Endometrial microvascular endothelial cells (primary cell): ENCODE data around the gene KIF24. TPM values are rescaled to one million over a fixed set of nuclear protein-coding genes. Genes with fewer than 3 reads are reported as not detected.
"Not testable (repeated sequence)": the region's sequence is repeated elsewhere in the genome, so short reads cannot be mapped to it uniquely, and the experiment has no call there.

Experiments
- in situ Hi-C: cut with HindIII; loops from 2 replicates; pipeline ENCODE4 v1.10.0; 2017; ENCODE audit warnings: low sequenced_read_pairs, low pct_unique_long_range_greater_than_20kb; ENCODE audit errors: inconsistent ontology term
- total RNA-seq: library from RNA; depleted of rRNA; stranded (reverse); fragments of >200 nt; gene quantifications from one replicate; pipeline ENCODE4 v1.2.3, GENCODE V29; 2015; ENCODE audit errors: inconsistent ontology term

The KIF24 gene
- total RNA-seq, 1 donor from 2014 or later = 3.7 TPM

DNA sequence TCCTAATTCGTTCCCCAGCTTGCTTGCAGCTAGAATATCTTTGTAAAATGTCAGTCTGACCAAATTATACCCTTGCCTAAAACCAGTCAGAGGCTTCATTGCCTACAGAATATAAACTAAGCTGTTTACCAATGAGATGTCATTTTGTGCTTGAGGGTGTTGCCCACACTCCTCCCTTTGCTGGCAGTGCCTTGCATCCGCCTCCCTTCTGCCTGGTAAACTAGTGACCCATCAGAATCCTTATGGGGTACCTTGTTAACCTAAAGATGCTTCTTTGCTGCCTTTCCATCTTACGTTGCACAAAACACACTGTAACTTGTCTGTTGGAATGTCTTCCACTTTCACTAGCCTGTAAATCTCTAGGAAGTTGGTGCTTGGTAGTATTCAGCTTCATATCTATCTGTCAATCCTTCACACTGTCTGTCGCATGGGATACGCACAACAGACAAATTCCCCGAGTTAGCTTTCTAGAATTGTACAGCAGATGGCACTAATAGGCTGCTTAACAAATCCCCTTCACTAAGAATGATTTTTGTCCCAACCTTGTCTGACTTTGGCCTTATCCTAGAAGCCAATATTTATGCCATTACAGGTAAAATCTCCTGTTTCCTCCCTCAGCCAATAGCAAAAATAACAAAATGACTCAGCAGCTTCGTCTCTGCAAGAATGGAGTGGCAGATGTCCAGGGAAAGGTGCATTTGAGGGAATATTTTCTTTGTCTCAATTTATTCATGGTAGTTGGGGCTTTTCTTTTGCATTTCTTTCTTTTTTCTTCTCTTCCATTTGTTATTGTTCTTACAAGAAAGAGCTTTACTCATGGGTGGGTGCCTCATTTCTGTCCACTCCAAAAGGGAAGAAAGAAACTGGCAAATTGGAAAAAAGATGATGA, 3.3 kb upstream of the KIF24 start:
- in situ Hi-C loops = no loop called here

DNA sequence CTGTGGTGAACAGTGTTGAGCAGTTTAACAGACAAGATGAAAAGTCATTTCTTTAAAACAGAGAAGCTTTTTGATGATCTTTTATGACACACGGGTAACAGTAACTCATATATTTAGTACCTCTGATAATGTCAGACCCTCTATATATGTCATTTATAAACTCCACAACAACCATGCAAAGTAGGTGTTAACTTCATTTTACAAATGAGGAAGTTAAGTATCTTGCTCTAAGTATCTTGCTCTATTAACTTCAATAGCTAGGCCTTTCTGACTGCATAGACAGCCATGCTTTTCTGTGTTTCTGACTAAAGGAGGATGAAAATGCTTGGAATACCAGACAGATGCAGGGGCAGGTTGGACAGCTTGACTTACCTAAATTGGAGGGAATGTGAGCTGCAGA, 2.1 kb upstream of the KIF24 start:
- in situ Hi-C loops = no loop called here

DNA sequence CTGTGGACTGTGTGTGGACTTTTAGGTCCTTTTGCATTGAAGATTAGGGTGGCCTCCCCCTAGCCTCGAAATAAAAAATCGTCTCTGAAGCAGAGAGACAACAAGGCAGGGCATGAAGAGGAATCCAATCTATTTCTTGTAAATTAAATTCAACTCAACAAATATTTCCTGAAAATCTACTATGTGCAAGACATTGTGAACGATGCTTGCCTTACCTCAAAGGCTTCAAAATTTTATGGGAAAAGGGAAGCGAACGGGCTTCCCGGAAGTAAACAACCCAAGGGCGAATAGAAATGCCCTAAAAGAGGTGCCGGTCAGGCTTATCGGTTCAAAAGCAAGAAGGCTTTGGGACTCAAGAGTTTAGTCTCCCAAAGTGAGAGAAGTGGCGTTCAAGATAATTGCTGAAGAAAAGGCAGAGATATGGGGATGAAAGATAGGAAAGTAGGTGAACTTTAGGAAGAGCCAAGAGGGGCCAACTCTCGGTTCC, 525 bp downstream of the KIF24 start:
- in situ Hi-C loops = no loop called here

DNA sequence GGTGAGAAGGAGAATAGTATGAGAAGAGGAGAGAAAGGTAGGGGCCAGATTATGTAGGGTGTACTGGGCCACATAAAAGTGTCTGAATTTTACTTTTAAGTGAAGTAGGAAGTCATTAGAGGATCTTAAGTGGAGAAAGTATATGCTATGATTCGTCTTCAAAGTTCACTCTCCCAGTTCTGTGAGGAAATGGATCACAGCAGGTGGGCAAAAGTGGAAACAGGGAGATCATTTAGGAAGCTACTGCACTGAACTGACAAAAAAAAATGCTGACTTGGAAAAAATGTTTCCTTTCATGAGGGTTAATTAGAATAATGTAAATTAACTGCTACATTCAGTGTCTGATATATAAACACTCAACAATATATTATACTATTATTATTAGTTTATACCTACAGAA, 2.4 kb downstream of the KIF24 start:
- in situ Hi-C loops = no loop called here

DNA sequence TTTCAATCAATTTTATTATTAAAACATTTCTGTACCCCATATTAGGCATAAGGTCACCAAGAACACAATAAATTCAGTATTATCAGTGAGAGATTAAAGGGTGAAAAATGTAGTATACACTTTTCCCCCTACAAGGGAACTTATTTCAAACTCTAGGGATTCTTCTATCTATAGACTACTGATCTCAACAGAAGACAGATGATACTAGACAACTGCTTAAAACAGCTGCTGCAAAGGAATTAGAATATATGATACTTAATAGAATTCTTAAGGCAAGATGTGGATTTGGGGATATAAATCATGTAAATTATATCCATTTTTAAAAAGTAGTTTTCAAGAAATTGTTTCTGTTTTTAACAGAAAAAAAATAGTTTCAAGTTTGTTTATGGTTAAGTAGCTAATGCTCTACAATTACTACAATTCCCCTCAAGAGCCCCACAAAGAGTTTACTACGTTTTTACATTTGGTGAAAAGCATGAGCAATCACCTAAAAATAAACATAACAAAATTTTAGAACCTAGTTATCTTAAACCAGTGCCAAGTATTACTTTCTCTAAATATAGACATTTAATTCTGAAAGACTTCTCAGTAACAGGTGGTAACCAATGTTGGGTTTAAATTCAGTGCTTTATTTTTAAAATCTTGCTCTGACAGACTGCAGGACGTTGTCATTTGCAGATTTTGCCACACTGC, 6.0 kb downstream of the KIF24 start:
- in situ Hi-C loops = no loop called here

DNA sequence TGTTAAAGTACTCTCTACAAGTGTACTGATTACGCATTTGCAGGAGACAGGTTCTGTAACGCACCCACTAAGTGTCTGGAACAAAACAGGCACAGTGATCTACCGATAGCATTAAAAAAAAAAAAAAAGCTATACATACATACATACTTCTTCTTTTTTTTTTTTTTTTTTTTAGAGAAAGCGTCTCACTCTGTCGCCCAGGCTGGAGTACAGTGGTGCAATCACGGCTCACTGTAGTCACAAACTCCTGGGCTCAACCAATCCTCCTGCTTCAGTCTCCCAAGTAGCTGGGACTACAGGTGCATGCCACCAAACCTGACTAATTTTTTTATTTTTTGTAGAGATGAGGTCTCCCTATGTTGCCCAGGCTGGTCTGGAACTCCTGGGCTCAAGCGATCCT, 7.6 kb downstream of the KIF24 start:
- in situ Hi-C loops = no loop called here

DNA sequence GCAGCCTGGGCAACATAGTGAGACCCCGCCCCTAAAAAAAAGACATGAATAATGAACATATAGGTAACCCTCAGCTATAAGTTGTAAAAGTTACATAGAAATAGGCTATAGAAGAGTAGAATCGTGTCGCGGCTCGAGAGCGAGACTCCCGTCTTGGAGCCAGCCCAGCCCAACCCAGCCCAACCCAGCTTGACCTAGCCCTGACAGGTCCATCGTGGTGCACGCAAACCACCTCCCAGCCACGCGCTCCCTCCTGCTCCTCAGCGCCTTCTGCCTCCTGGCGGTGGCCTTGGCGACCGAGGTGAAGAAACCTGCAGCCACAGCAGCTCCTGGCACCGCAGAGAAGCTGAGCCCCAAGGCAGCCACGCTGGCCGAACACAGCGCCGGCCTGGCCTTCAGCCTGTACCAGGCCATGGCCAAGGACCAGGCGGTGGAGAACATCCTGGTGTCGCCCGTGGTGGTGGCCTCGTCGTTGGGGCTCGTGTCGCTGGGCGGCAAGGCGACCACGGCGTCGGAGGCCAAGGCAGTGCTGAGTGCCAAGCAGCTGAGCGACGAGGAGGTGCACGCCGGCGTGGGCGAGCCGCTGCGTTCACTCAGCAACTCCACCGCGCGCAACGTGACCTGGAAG, 10.8 kb downstream of the KIF24 start:
- in situ Hi-C loops = no loop called here

DNA sequence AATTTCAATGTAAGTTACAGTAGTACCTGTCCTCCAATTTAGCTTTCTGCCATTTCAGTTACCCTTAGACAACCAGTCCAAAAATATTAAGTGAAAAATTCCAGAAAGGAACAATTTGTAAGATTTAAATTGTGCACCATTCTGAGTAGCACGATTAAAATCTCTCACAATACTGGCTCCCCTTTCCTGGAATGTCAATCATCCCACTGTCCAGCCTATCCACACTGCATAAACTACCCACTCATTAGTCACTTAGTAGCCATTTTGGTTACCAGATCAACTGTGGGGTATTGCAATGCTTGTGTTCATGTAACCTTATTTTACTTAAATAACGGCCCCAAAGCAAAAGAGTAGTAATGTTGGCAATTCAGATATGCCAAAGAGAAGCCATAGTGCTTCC, 11.6 kb downstream of the KIF24 start:
- in situ Hi-C loops = no loop called here

DNA sequence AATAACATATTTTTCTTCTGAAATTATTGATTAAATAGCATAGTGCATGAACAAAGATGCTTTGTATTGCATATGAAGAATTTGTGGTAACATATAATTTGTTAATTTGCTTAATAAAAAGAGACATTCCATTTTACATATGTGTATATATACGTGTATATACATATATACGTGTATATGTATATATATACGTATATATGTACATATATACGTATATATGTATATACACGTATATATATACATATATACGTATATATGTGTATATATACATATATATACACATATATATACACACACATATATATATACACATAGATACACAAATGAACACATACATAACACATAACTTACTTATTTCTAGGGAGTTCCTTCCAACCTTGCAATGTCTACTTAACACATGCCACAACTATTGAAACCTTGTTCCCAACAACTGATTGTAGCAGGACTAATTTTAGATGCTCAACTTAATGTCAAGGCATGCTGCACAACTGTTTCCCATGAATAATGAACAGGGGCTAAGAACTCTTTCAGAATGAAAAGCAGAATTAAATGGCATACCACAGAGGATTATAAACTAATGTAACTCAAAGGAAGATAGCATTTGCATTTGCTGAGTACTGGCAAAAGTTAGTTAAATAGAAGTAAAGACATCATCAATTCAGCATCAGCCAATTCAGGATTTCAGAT, 17.4 kb downstream of the KIF24 start:
- in situ Hi-C loops = no loop called here

DNA sequence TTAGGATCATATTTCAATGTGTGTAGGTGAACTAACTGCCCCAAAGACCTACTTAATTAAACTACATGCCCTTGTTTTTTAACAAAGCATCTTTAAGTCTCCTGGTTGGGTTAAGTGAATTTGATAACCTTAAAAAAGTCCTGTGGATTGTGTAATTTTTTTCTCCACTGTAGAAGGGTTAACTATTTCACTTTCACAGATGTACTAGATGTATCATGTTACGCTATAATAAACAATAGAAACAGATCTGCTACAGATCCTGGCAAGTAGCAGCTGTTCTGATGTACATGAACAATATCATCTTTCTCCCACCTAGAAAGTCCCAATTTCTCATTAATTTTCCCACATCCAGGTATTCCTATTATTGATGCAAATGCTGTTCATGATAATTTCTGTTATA, 18.9 kb downstream of the KIF24 start:
- in situ Hi-C loops = no loop called here

DNA sequence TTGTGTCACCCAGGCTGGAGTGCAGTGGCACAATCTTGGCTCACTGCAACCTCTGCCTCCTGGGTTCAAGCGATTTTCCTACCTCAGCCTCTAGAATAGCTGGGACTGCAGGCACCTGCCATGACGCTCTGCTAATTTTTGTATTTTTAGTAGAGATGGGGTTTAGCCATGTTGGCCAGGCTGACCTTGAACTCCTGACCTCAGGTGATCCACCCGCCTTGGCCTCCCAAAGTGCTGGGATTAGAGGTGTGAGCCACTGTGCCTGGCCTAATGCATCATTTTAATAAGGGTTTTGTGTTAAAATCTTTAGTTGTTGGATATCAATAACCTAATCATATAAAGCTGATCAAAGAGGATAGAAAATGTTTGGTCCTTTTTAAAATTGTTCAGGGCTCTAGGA, 20.8 kb downstream of the KIF24 start:
- in situ Hi-C loops = not testable (repeated sequence)

DNA sequence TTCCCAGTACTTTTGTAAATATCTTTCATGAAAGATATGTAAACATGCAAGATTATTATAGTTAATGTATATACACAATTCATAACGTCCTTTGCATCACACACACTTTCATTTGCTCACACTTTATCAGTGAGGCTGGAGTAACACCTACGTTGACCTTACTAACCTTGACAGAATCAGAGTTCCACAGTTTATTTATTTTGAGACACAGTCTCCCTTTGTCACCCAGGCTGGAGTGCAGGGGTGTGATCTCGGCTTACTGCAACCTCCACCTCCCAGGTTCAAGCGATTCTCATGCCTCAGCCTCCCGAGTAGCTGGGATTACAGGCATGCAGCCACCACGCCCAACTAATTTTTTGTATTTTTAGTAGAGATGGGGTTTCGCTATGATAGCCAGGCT, 28.0 kb downstream of the KIF24 start:
- in situ Hi-C loops = not testable (repeated sequence)

DNA sequence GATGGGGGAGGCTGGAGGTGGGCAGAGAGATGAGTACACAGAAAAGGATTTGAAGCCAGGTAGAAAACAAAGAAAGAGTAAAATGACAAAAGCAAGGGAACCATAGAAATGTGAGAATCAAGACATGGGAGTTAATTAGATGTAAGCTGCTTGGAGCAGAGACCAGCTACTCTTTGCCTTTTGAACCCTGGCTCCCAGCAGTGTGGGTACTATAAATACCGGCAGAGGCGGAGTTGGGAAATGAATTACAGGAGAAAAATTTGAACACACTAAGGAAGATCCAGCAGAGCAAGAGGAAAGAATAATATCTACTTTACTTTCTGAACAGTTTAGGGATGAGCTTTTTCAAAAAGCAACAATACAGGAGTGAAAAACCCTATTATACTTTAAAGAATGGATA, 36.5 kb downstream of the KIF24 start:
- in situ Hi-C loops = no loop called here

DNA sequence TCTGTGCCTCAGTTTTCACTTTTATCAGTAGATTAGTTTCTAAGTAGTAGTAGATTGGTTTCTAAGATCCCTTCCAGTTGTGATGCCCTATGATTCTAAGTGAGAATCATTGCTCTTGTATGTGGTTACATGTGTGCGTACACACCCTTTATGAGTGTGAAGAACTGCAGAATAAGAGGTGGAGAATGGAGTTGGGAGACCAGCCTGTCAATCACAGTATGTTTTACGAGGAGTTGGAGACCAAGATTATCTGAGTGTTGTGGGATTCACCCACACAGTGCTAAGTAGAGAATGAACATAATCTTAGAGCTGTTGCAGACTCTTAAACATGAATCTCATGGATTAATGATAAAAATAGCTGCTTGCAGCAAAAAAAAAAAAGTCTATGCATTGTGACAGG, 37.6 kb downstream of the KIF24 start:
- in situ Hi-C loops = no loop called here

DNA sequence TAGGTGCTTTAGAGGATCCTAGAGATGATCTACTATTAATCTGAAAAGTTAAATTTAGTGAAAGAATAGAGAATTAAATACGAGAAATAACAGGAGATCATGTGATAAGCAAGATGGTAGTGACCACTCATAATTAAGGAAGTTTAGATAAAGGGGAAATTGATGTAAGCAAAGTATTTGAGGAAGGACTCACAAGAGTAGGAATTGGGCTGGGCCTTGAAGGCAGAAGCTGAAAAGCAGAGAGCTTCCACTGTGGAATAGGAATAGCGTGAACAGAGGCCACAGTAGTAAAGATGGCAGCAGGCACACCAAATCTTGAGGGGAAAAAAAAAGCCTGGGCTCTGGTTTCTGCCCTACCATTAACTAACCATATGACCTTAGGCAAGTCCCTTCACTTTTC, 38.0 kb downstream of the KIF24 start:
- in situ Hi-C loops = no loop called here

DNA sequence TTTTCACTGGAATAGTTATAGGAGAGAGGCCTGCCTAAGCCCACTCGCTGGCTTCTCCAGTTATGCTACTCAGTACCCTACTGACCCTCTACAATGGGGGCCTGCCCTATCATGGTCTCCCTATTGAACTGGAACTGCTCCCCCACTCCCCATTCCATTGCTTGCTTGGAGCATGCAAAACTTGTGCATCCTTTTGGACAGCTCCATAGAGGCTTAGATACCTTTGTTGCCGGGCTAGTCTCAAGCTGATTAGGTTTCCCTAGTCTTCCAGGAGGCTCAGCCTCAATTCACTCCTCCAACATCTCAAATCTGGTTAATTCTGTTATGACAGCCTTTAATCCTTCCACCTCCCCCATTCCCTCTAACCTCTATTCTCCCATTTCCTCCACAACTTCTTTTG, 39.9 kb downstream of the KIF24 start:
- in situ Hi-C loops = no loop called here

DNA sequence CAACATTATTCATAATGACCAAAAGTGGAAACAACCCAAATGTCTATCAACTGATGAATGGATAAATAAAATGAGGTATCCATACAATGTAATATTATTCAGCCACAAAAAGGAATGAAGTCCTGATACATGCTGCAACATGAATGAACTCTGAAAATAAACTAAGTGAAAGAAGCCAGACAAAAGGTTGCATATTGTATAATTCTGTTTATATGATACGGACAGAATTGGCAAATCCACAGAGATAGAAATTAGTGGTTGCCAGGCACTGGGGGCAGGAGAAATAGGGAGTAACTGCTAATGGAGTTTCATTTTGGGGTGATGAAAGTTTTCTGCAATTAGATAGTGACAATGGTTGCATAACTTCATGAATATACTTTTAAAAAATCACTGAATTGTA, 47.0 kb downstream of the KIF24 start:
- in situ Hi-C loops = no loop called here

DNA sequence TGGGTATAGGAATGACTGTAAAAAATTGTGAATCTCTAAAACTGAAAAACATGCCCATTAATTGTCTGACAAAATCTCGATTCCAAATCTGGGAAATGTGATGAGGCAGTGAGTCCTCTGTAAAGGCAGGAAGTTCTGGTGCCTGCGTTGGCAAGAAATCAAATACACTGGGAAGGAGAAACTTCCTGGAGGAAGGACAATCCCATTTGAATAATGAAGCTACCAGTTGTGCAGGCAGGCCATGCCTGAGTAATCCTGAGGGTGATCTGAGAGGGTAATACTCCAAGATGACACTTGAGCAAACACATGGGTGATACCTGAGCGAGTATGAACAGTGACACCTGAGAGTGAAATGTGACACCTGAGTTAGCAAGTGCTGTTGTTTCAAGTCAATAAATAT, 49.7 kb downstream of the KIF24 start:
- in situ Hi-C loops = no loop called here
